A549 (cell line): ENCODE measurements around the gene CYP26A1. TPM values are rescaled to one million over a fixed set of nuclear protein-coding genes. Genes with fewer than 3 reads are reported as not detected.
A peak's percentile ranks its signal among the peaks of the same experiment; 100 is the strongest.

Experiments
- ATAC-seq, 2 experiments: fragments of 200-7000 bp in 1 of 2; fragments of >200 bp in 1 of 2; cut with Nextera tagmentation in 1 of 2; cut with Tn5 transposase in 1 of 2; 3 replicates each; pipeline versions ENCODE4 v1.8.0 to v1.9.1; 2018 to 2020; ENCODE audit warnings: mild to moderate bottlenecking in 1 of 2, moderate library complexity in 1 of 2
- CTCF ChIA-PET: fragments of 300-600 bp; sonication (Branson Sonifier 250); formaldehyde crosslinking; extraction: SDS; loops from one replicate; lab custom pipeline; 2021; ENCODE audit warnings: antibody characterized with exemption, inconsistent platforms; lab: Yijun Ruan, JAX
- POLR2A ChIA-PET: fragments of 350-600 bp; formaldehyde crosslinking; extraction: SDS; loops from one replicate; lab custom pipeline; 2021; ENCODE audit warnings: antibody characterized with exemption, inconsistent platforms; lab: Yijun Ruan, JAX
- DNase-seq, 2 experiments: peaks; one replicate each; pipeline versions ENCODE4 v3.0.0 to v3.0.0-alpha.2; 2011 to 2016; ENCODE audit warnings: low read depth in 1 of 2, low spot score in 1 of 2
- FAIRE-seq: peaks from 2 replicates; lab custom pipeline; 2011; peaks lifted over from hg19 to GRCh38; lab: Jason Lieb, UNC
- H3K27ac ChIP-seq, 2 experiments: fragments of >200 bp; sonication (Bioruptor Twin); formaldehyde crosslinking; 3 replicates each; pipeline ENCODE4 v1.5.1; 2016 to 2017
- H3K4me1 ChIP-seq: fragments of >200 bp; sonication (Bioruptor Twin); formaldehyde crosslinking; 3 replicates; pipeline ENCODE4 v1.6.1; 2016
- H3K4me2 ChIP-seq: fragments of >200 bp; sonication (Bioruptor Twin); formaldehyde crosslinking; 3 replicates; pipeline ENCODE4 v1.6.1; 2016
- H3K4me3 ChIP-seq: fragments of >200 bp; sonication (Bioruptor Twin); formaldehyde crosslinking; 3 replicates; pipeline ENCODE4 v1.5.1; 2016
- H3K9me3 ChIP-seq: fragments of >200 bp; sonication (Bioruptor Twin); formaldehyde crosslinking; 3 replicates; pipeline ENCODE4 v1.6.1; 2016
- CBX8 ChIP-seq: fragments of 200-600 bp; sonication (generic); IDR thresholded peaks from 2 replicates; pipeline ENCODE4 v1.6.1; 2016
- CEBPB ChIP-seq, 2 experiments: fragments of >200 bp in 1 of 2; sonication (Bioruptor Twin) in 1 of 2; formaldehyde crosslinking in 1 of 2; IDR thresholded peaks; 2 replicates each; pipeline ENCODE4 v1.6.1; 2012 to 2016
- CHD2 ChIP-seq: fragments of 150-350 bp; IDR thresholded peaks from 2 replicates; pipeline ENCODE4 v1.6.1; 2014; ENCODE audit warnings: low read length; ENCODE audit not compliant: partially characterized antibody
- EHMT2 ChIP-seq: fragments of 200-600 bp; sonication (generic); IDR thresholded peaks from 2 replicates; pipeline ENCODE4 v1.6.1; 2016; ENCODE audit warnings: antibody characterized with exemption, low read depth, mild to moderate bottlenecking, moderate library complexity
- ELK1 ChIP-seq: fragments of 150-350 bp; IDR thresholded peaks from 2 replicates; pipeline ENCODE4 v1.6.1; 2014; ENCODE audit warnings: low read depth, mild to moderate bottlenecking, low read length
- FOSB ChIP-seq: fragments of 250-450 bp; sonication (Bioruptor Pico); IDR thresholded peaks from 2 replicates; pipeline ENCODE4 v1.5.0; 2020; ENCODE audit warnings: mild to moderate bottlenecking, moderate library complexity
- FOSL2 ChIP-seq, 2 experiments: fragments of 450-650 bp in 1 of 2; fragments of >200 bp in 1 of 2; sonication (Bioruptor Twin) in 1 of 2; formaldehyde crosslinking; IDR thresholded peaks; 2 replicates each; pipeline versions ENCODE4 v1.5.0 to v1.6.1; 2016 to 2020; ENCODE audit warnings: mild to moderate bottlenecking in 1 of 2, moderate library complexity in 1 of 2
- HEYL ChIP-seq: fragments of 250-450 bp; sonication (Bioruptor Pico); IDR thresholded peaks from 2 replicates; pipeline ENCODE4 v1.8.0; 2021; ENCODE audit warnings: mild to moderate bottlenecking, moderate library complexity
- HOXB13 ChIP-seq: fragments of 250-450 bp; sonication (Bioruptor Pico); IDR thresholded peaks from 2 replicates; pipeline ENCODE4 v1.5.0; 2020; ENCODE audit warnings: low read depth, mild to moderate bottlenecking, moderate library complexity
- JUNB ChIP-seq: fragments of >200 bp; sonication (Bioruptor Twin); formaldehyde crosslinking; IDR thresholded peaks from 2 replicates; pipeline ENCODE4 v1.6.1; 2016
- KDM1A ChIP-seq: fragments of 200-600 bp; sonication (generic); IDR thresholded peaks from 2 replicates; pipeline ENCODE4 v1.6.1; 2016; ENCODE audit warnings: low read depth, mild to moderate bottlenecking
- MAFK ChIP-seq: fragments of 450-650 bp; IDR thresholded peaks from 2 replicates; pipeline ENCODE4 v1.6.1; 2014; ENCODE audit not compliant: partially characterized antibody
- NFE2L2 ChIP-seq: fragments of 150-350 bp; conservative IDR thresholded peaks from 2 replicates; pipeline ENCODE4 v1.6.1; 2014; ENCODE audit warnings: low read length
- NPAS2 ChIP-seq: fragments of 250-450 bp; sonication (Bioruptor Pico); IDR thresholded peaks from 2 replicates; pipeline ENCODE4 v1.8.0; 2022; ENCODE audit warnings: mild to moderate bottlenecking, moderate library complexity, borderline replicate concordance
- RFX5 ChIP-seq: fragments of 450-650 bp; IDR thresholded peaks from 2 replicates; pipeline ENCODE4 v1.7.1; 2014; ENCODE audit warnings: antibody characterized with exemption, mild to moderate bottlenecking, moderate library complexity
- RNF2 ChIP-seq: fragments of 200-600 bp; sonication (generic); IDR thresholded peaks from 2 replicates; pipeline ENCODE4 v1.6.1; 2016; ENCODE audit warnings: low read depth, mild to moderate bottlenecking, antibody characterized with exemption, moderate library complexity, borderline replicate concordance
- SMC3 ChIP-seq: fragments of >200 bp; sonication (Bioruptor Twin); formaldehyde crosslinking; IDR thresholded peaks from 3 replicates; pipeline ENCODE4 v1.6.1; 2018; ENCODE audit warnings: inconsistent platforms
- TFCP2L1 ChIP-seq: fragments of 250-450 bp; sonication (Bioruptor Pico); IDR thresholded peaks from 2 replicates; pipeline ENCODE4 v1.5.0; 2021; ENCODE audit warnings: mild to moderate bottlenecking
- TP53 ChIP-seq: fragments of 250-450 bp; sonication (Bioruptor Pico); IDR thresholded peaks from 2 replicates; pipeline ENCODE4 v1.5.0; 2021; ENCODE audit warnings: mild to moderate bottlenecking, moderate library complexity
- ZC3H11A ChIP-seq: fragments of 450-650 bp; IDR thresholded peaks from 2 replicates; pipeline ENCODE4 v1.6.1; 2014; ENCODE audit warnings: antibody characterized with exemption, mild to moderate bottlenecking
- WGBS: methylation state at CpG from one replicate; pipeline ENCODE4 v1.1.6; 2017; ENCODE audit errors: missing lambda C conversion rate; 5-methylcytosine and 5-hydroxymethylcytosine counted together
- polyA plus RNA-seq, 4 experiments: library from polyadenylated mRNA; depleted of rRNA in 3 of 4; stranded (reverse); fragments of >200 nt; fragmentation: RNase III in 1 of 4; extraction: RNeasy Plus Mini Kit Qiagen cat#74134 plus additional on column Dnase treatment in 1 of 4; gene quantifications; 2 replicates in 3 of 4; 3 replicates in 1 of 4; pipeline ENCODE4 v1.2.3, GENCODE V29; 2011 to 2017
- TF ChIP-seq, protein P1 (sequence below): fragments of 450-650 bp; IDR thresholded peaks from 2 replicates; pipeline ENCODE4 v1.6.1; 2014; ENCODE audit warnings: antibody characterized with exemption
- TF ChIP-seq, protein P2 (sequence below): IDR thresholded peaks from 2 replicates; pipeline ENCODE4 v1.6.1; 2012

CYP26A1 gene
- polyA plus RNA-seq, 2 of the 4 experiments (the other 2 are of a cell fraction), result 1.3 to 7.2 TPM

GRCh38 chr10:93073539-93074146, at the start of gene CYP26A1 (continued):
- TF ChIP-seq RFX5, result no peak
- TF ChIP-seq, protein P1, sequence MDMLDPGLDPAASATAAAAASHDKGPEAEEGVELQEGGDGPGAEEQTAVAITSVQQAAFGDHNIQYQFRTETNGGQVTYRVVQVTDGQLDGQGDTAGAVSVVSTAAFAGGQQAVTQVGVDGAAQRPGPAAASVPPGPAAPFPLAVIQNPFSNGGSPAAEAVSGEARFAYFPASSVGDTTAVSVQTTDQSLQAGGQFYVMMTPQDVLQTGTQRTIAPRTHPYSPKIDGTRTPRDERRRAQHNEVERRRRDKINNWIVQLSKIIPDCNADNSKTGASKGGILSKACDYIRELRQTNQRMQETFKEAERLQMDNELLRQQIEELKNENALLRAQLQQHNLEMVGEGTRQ, result no peak

- Histone ChIP-seq H3K4me1 (peaks cover 34% of the 10 kb centered on the region), H3K9me3 (no peaks in the 10 kb centered on the region), H3K4me2 (no peak overlapping the region), H3K27ac (0 out of 6 replicates have a peak overlapping the region, but pooled peaks of 1 of the 2 experiments have one; percentile 24), H3K4me3 (no peak overlapping the region)
- ChIA-PET CTCF (interaction anchor here (0.8 to 1.6 kb wide), 2 partner anchors 20 to 54 kb away, joined by 3 to 6 read pairs; no protein-coding TSS in a partner anchor), POLR2A (no interaction called here)
- TF ChIP-seq MAFK, result peak; percentile 91
- TF ChIP-seq TFCP2L1, result no peak
- WGBS, result 52% methylated on average over 2 of the region's 2 CpGs
- FAIRE-seq (no peak), ATAC-seq (no peak), DNase-seq (no peak)
Observed at GRCh38 chr10:93026072-93026471, 47.6 kb upstream of the CYP26A1 start.

DNA sequence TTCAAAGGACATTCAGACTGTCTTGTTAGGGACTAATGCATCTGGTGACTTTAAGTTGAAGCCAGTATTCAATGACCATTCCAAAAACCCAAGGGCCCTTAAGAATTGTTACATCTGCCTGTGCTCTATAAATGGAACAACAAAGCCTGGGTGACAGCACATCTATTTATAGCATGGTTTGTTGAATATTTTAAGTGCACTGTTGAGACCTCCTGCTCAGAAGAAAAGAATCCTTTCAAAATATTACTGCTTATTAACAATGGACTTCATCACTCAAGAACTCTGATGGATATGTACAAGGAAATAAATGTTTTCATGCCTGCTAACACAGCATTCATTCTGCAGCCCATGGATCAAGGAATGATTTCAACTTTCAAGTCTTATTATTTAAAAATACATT, 46.2 kb upstream of the CYP26A1 start:
- H3K4me1 ChIP-seq, result peaks cover 49% of the 10 kb centered on the region
- H3K27ac ChIP-seq, result no peak overlapping the region
- ATAC-seq (no peak), FAIRE-seq (no peak), DNase-seq (no peak)
- H3K4me2 ChIP-seq, result no peak overlapping the region
- H3K9me3 ChIP-seq, result no peaks in the 10 kb centered on the region
- ChIA-PET CTCF (no interaction called here), POLR2A (no interaction called here)
- H3K4me3 ChIP-seq, result no peak overlapping the region
- TF ChIP-seq ELK1, result no peak
- TF ChIP-seq JUNB, result no peak
- TF ChIP-seq KDM1A, result no peak
- no peak for TF ChIP-seq HOXB13 (CRISPR knock-in tag)
- no peak for TF ChIP-seq NPAS2 (CRISPR knock-in tag)
- TF ChIP-seq TFCP2L1, result no peak
- no peak for TF ChIP-seq EHMT2
- TF ChIP-seq CBX8, result no peak
- no peak for TF ChIP-seq CEBPB (IDR thresholded peaks at IDR 0.05)
- TF ChIP-seq, protein P2, sequence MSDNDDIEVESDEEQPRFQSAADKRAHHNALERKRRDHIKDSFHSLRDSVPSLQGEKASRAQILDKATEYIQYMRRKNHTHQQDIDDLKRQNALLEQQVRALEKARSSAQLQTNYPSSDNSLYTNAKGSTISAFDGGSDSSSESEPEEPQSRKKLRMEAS, result no peak
- no peak for TF ChIP-seq RNF2
- no peak for TF ChIP-seq CHD2
- no peak for TF ChIP-seq FOSB (CRISPR knock-in tag)
- TF ChIP-seq NFE2L2, result no peak
- no peak for TF ChIP-seq SMC3

GRCh38 chr10:93028883-93029282, 44.8 kb upstream of the CYP26A1 start:
- DNase-seq (peak; percentile 27), ATAC-seq (peak; percentile 62 to 73; a peak in 3 of 6 replicates), FAIRE-seq (peak; percentile 61)
- Histone ChIP-seq H3K4me2 (peak overlapping the region; percentile 11), H3K27ac (peak overlapping the region; percentile 3 to 53; a peak in 4 of 6 replicates), H3K4me3 (no peak overlapping the region), H3K4me1 (peaks cover 56% of the 10 kb centered on the region), H3K9me3 (no peaks in the 10 kb centered on the region)
- ChIA-PET CTCF (no interaction called here), POLR2A (no interaction called here)
- WGBS, result 11% methylated on average over 2 of the region's 2 CpGs
- TF ChIP-seq FOSB (CRISPR knock-in tag), result no peak
- no peak for TF ChIP-seq RNF2
- TF ChIP-seq HEYL, result no peak
- TF ChIP-seq TP53, result no peak
- no peak for TF ChIP-seq ZC3H11A
- no peak for TF ChIP-seq HOXB13 (CRISPR knock-in tag)
- peak in 1 of 2 experiments; percentile 39; a peak in 1 of 4 replicates for TF ChIP-seq CEBPB (IDR thresholded peaks at IDR 0.05)
- no peak for TF ChIP-seq KDM1A
- peak; percentile 49; the same call in 1 of the 2 replicates for TF ChIP-seq FOSL2 (IDR thresholded peaks at IDR 0.05)
- peak; percentile 52 for TF ChIP-seq FOSL2 (CRISPR knock-in tag; IDR thresholded peaks at IDR 0.05)
